ENCODE measurements around the gene MAPK6. TPM values are rescaled to one million over a fixed set of nuclear protein-coding genes. Genes with fewer than 3 reads are reported as not detected.

Gene MAPK6
- total and polyA plus RNA-seq, 12 donors, result 2.9 to 48.0 (median 17.1) TPM

DNA sequence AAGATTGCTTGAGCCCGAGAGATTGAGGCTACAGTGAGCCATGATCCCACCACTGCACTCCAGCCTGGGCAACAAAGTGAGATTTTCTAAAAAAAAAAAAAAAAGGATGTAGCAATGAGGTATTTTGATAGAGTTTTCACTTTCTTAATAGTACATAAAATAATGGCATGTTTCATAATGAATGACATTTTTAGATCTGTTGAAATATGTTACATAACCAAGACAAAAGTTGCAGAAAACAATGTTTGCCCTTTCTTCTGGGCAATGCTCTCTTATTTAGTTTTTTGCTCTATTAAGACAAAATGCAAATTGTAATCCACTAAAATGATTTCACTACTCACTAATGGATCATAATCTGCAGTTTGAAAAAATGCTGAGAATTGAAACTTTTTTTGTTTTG, 4.4 kb upstream of the MAPK6 start:
- Histone ChIP-seq H3K4me3 (no peak overlapping the region), H3K27ac (no peak overlapping the region), H3K4me1 (replicated peaks in 1 of 2) (peaks cover 5 to 6% of the 10 kb centered on the region in 2 donors), H3K36me3 (replicated peaks in 1 of 2) (no peaks in the 10 kb centered on the region), H3K9me3 (replicated peaks in 1 of 3) (no peaks in the 10 kb centered on the region), H3K27me3 (no peaks in the 10 kb centered on the region)
- TF ChIP-seq POLR2A (IDR thresholded peaks at IDR 0.05) (no peak), CTCF (IDR thresholded peaks at IDR 0.05) (no peak)
- no peak for DNase-seq
- intact Hi-C loops (cut with DNase I), result no loop called here
- WGBS, 4 donors, result 95 to 100% (median 98%) methylated on average over 1 of the region's 1 CpG

- Histone ChIP-seq H3K9me3 (replicated peaks in 1 of 3) (no peaks in the 10 kb centered on the region), H3K27ac (no peak overlapping the region), H3K27me3 (no peaks in the 10 kb centered on the region), H3K36me3 (replicated peaks in 1 of 2) (no peaks in the 10 kb centered on the region), H3K4me3 (no peak overlapping the region), H3K4me1 (replicated peaks in 1 of 2) (peaks cover 14 to 15% of the 10 kb centered on the region in 2 donors)
- WGBS, 4 donors, result 93 to 100% (median 96%) methylated on average over 2 of the region's 2 CpGs
- intact Hi-C loops (cut with DNase I), result no loop called here
- TF ChIP-seq CTCF (IDR thresholded peaks at IDR 0.05) (no peak), POLR2A (IDR thresholded peaks at IDR 0.05) (no peak)
- no peak for DNase-seq
Observed at GRCh38 chr15:52016316-52016715, 2.7 kb upstream of the MAPK6 start.

DNA sequence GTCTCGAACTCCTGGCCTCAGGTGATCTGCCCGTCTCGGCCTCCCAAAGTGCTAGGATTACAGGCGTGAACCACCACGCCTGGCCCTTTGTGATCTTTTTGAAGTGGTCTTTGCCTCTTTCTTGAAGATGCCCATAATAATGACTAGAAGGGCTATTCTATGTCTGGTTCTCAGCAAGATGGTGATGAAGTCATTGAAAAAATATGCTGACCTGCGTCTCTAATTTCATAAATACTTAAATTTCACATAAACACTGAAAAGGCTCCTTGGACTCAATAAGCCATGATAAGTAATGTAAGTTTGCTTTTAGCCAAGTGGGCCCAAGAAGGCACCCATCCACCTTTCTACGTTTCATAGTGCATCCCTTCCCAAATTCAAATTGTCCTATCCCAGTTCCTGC, 775 bp upstream of the MAPK6 start:
- H3K27ac ChIP-seq, result peak overlapping the region in 1 of 5 donors; percentile 96
- intact Hi-C loops (cut with DNase I), result no loop called here
- no peaks in the 10 kb centered on the region for H3K36me3 ChIP-seq (replicated peaks in 1 of 2)
- TF ChIP-seq CTCF (IDR thresholded peaks at IDR 0.05) (no peak), POLR2A (IDR thresholded peaks at IDR 0.05) (no peak)
- DNase-seq, result no peak
- no peaks in the 10 kb centered on the region for H3K27me3 ChIP-seq
- peaks cover 24 to 33% of the 10 kb centered on the region in 2 donors for H3K4me1 ChIP-seq (replicated peaks in 1 of 2)
- WGBS, 4 donors, result 90 to 94% (median 92%) methylated on average over 7 of the region's 7 CpGs
- no peak overlapping the region for H3K4me3 ChIP-seq
- no peaks in the 10 kb centered on the region for H3K9me3 ChIP-seq (replicated peaks in 1 of 3)

- 0 to 1% (median 1%) methylated on average over 14 to 100 of the region's 100 CpGs for WGBS, 4 donors
- Histone ChIP-seq H3K27ac (peak overlapping the region; percentile 77 to 100 (median 96)), H3K4me1 (replicated peaks in 1 of 2) (peaks cover 24 to 33% of the 10 kb centered on the region in 2 donors), H3K27me3 (no peaks in the 10 kb centered on the region), H3K36me3 (replicated peaks in 1 of 2) (no peaks in the 10 kb centered on the region), H3K4me3 (peak overlapping the region; percentile 2 to 87 (median 83)), H3K9me3 (replicated peaks in 1 of 3) (no peaks in the 10 kb centered on the region)
- intact Hi-C loops (cut with DNase I), result loop anchor here in 1 of 2 donors (10.0 kb wide), 1 partner anchor 55 kb away; no protein-coding TSS in a partner anchor
- peak; percentile 86 to 93 (median 92) for DNase-seq
- peak; percentile 85 to 97 for TF ChIP-seq POLR2A (IDR thresholded peaks at IDR 0.05)
- peak in 1 of 6 experiments; percentile 14 for TF ChIP-seq CTCF (IDR thresholded peaks at IDR 0.05)
Observed at GRCh38 chr15:52019394-52020220, 588 bp downstream of the MAPK6 start.

Measured in adrenal gland (tissue), 12 donors.